DOHH2 (cell line): Measurements from ENCODE around the gene AFAP1.

Experiments
- H3F3A ChIP-seq: fragments of 200-600 bp; sonication (generic), shearing (Covaris generic); 2 replicates; pipeline ENCODE4 v1.6.0; 2016; ENCODE audit warnings: antibody characterized with exemption, mild to moderate bottlenecking; ENCODE audit not compliant: control insufficient read depth, insufficient read depth
- H3K27ac ChIP-seq: fragments of 200-600 bp; sonication (generic); 2 replicates; pipeline ENCODE4 v1.5.1; 2014; ENCODE audit warnings: low read depth, mild to moderate bottlenecking, low read length, moderate library complexity
- H3K27me3 ChIP-seq: fragments of 200-600 bp; sonication (generic); 2 replicates; pipeline ENCODE4 v1.6.1; 2014; ENCODE audit warnings: mild to moderate bottlenecking, low read length, mixed read lengths; ENCODE audit not compliant: control insufficient read depth
- H3K36me3 ChIP-seq: fragments of 200-600 bp; sonication (generic); 2 replicates; pipeline ENCODE4 v1.6.1; 2014; ENCODE audit warnings: mild to moderate bottlenecking, low read length, moderate library complexity, mixed read lengths; ENCODE audit not compliant: control insufficient read depth
- H3K4me1 ChIP-seq: fragments of 200-600 bp; sonication (generic); 2 replicates; pipeline ENCODE4 v1.6.1; 2014; ENCODE audit warnings: mild to moderate bottlenecking, low read length, mixed read lengths; ENCODE audit not compliant: control insufficient read depth
- H3K4me2 ChIP-seq: fragments of 200-600 bp; sonication (generic); 2 replicates; pipeline ENCODE4 v1.6.0; 2014; ENCODE audit warnings: mild to moderate bottlenecking, low read length, moderate library complexity
- H3K4me3 ChIP-seq: fragments of 200-600 bp; sonication (generic); 2 replicates; pipeline ENCODE4 v1.5.1; 2014; ENCODE audit warnings: mild to moderate bottlenecking, low read length, mixed read lengths
- H3K79me2 ChIP-seq: fragments of 200-600 bp; sonication (generic); 2 replicates; pipeline ENCODE4 v1.6.1; 2014; ENCODE audit warnings: mild to moderate bottlenecking, low read length, mixed read lengths; ENCODE audit not compliant: control insufficient read depth
- H3K9me2 ChIP-seq: fragments of 200-600 bp; sonication (generic); replicated peaks from 2 replicates; pipeline ENCODE4 v1.6.1; 2014; ENCODE audit warnings: mild to moderate bottlenecking, low read length, mixed read lengths; ENCODE audit not compliant: control insufficient read depth
- H3K9me3 ChIP-seq: fragments of 200-600 bp; sonication (generic); 2 replicates; pipeline ENCODE4 v1.6.1; 2014; ENCODE audit warnings: antibody characterized with exemption, low read length, mixed read lengths; ENCODE audit not compliant: control insufficient read depth, insufficient read depth
- H4K20me1 ChIP-seq: fragments of 200-600 bp; sonication (generic); 2 replicates; pipeline ENCODE4 v1.6.0; 2014; ENCODE audit warnings: low read depth, mild to moderate bottlenecking, antibody characterized with exemption, low read length, moderate library complexity; ENCODE audit not compliant: control insufficient read depth, insufficient read depth
- EZH2phosphoT487 ChIP-seq: fragments of 200-600 bp; sonication (generic); IDR thresholded peaks from 2 replicates; pipeline ENCODE4 v1.6.1; 2017; ENCODE audit warnings: borderline replicate concordance, mild to moderate bottlenecking, antibody characterized with exemption, low read length, moderate library complexity, mixed read lengths
- TF ChIP-seq, protein P1 (sequence below): fragments of 200-600 bp; sonication (generic); IDR thresholded peaks from one replicate; pipeline ENCODE4 v1.5.1; 2014; ENCODE audit warnings: antibody characterized with exemption, mild to moderate bottlenecking, low read depth, low read length; ENCODE audit not compliant: poor library complexity, severe bottlenecking

AFAP1 gene

DNA sequence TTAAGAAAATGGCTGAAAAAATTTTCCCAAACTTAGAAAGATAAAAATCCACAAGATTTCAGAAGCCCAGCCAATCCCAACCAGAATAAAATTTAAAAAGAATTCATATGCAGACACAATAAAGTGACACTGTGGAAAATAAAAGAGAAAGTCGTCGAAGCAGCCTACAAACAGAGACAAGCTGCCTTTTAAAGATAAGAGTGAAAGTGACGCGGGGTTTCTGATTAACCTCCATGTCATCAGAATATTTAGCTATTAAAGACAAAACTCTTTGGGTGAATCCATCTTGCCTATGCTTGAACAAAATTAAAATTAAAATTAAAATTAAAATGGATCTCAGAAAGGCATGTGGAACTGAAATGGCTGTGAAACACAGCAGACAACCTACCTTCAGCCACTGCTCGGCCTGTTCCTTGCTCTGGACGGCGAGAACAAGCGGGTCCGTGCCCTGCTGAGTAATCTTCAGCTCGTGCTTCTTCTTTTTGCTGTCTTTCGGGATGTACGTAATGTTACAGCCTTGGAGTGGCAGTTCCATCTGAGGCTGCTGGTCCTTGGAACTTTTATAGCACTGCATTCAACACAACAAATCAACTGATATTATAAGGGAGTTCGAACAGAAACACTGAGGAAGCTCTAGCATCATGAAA lies 101.4 kb downstream of the AFAP1 start:
- Histone ChIP-seq H3K4me2 (no peak overlapping the region), H3K79me2 (no peaks in the 10 kb centered on the region), H3K9me2 (no peaks in the 10 kb centered on the region), H3K36me3 (no peaks in the 10 kb centered on the region), H3F3A (no peaks in the 10 kb centered on the region), H3K27ac (no peak overlapping the region), H4K20me1 (no peaks in the 10 kb centered on the region), H3K4me3 (no peak overlapping the region), H3K4me1 (no peaks in the 10 kb centered on the region), H3K9me3 (no peaks in the 10 kb centered on the region), H3K27me3 (peaks cover 2% of the 10 kb centered on the region)
- no peak for TF ChIP-seq EZH2phosphoT487
- TF ChIP-seq, protein P1, sequence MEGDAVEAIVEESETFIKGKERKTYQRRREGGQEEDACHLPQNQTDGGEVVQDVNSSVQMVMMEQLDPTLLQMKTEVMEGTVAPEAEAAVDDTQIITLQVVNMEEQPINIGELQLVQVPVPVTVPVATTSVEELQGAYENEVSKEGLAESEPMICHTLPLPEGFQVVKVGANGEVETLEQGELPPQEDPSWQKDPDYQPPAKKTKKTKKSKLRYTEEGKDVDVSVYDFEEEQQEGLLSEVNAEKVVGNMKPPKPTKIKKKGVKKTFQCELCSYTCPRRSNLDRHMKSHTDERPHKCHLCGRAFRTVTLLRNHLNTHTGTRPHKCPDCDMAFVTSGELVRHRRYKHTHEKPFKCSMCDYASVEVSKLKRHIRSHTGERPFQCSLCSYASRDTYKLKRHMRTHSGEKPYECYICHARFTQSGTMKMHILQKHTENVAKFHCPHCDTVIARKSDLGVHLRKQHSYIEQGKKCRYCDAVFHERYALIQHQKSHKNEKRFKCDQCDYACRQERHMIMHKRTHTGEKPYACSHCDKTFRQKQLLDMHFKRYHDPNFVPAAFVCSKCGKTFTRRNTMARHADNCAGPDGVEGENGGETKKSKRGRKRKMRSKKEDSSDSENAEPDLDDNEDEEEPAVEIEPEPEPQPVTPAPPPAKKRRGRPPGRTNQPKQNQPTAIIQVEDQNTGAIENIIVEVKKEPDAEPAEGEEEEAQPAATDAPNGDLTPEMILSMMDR: no peak

DNA sequence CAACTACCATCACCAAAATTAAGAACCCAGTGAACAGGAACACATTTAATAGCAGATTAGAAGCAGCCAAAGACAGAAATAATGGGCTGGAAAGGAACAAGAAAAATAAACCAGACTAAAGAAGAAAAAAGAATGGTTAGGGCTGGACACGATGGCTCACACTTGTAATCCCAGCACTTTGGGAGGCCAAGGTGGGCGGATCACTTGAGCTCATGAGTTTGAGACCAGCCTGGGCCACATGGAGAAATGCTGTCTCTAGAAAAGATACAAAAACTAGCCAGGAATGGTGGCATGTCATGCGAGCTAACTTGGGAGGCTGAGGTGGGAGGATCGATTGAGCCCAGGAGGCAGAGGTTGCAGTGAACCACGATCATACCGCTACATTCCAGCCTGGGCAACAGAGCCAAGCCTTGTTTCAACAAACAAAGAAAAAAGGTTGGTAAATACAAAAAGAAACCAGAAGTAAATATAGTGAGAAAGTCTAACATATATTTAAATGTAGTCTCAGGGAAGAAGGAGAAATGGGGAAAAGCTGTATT lies 102.0 kb downstream of the AFAP1 start:
- H3F3A ChIP-seq: no peaks in the 10 kb centered on the region
- no peaks in the 10 kb centered on the region for H3K36me3 ChIP-seq

DNA sequence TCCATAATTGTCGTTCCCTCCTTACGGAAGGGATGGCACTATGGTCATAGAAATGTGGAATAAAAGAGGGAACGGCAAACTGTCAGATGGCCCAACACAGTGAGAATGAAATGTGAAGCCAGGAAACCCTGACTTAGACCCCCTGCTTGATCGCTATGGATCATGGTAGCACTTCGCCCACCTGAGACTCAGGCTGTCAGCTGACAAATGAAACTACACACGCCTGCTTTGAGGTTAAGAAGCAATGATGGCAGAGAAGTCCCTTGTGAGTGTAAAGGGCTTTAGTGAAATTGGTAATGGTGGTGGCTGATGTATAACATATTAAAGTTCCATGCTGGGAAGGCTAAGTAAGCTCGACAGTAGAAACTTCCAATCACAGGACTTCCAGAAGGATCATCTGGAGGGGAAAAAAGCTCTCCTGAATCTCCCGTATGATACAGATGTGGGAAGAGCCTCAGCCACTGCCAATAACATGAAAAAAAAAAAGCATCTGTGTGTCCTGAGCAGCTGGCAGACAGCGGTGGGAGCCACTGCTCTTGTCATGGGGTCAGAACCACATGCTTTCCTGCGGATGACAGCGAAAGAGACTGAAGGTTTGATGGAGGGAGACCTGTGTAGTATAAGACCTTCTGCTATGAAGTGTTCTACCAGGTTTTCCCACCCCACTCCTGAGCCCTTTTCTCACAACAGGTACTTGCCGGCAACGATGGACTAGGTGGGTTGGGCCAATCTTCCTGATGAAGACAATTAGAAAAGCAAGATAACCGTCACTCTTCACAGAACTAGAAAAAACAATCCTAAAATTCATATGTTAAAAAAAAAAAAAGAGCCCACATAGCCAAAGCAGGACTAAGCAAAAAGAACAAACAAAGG lies 107.6 kb downstream of the AFAP1 start:
- Histone ChIP-seq H3K4me2 (peak overlapping the region; percentile 65), H3K27me3 (peaks cover 3% of the 10 kb centered on the region; the same call in 1 of the 2 replicates), H4K20me1 (no peaks in the 10 kb centered on the region), H3K79me2 (no peaks in the 10 kb centered on the region), H3K4me1 (peaks cover 23% of the 10 kb centered on the region), H3K36me3 (no peaks in the 10 kb centered on the region), H3K27ac (0 out of 2 replicates have a peak overlapping the region, but pooled peaks have one; percentile 28), H3K4me3 (peak overlapping the region; percentile 42), H3K9me2 (no peaks in the 10 kb centered on the region), H3F3A (no peaks in the 10 kb centered on the region), H3K9me3 (no peaks in the 10 kb centered on the region)
- no peak for TF ChIP-seq EZH2phosphoT487
- TF ChIP-seq, protein P1: no peak

More for the DNA sequence above, 102.0 kb downstream of the AFAP1 start:
- H3K9me2 ChIP-seq: no peaks in the 10 kb centered on the region
- H3K79me2 ChIP-seq: no peaks in the 10 kb centered on the region
- no peaks in the 10 kb centered on the region for H3K4me1 ChIP-seq
- no peaks in the 10 kb centered on the region for H4K20me1 ChIP-seq
- no peaks in the 10 kb centered on the region for H3K9me3 ChIP-seq
- no peak overlapping the region for H3K4me3 ChIP-seq
- H3K27ac ChIP-seq: no peak overlapping the region
- H3K27me3 ChIP-seq: peaks cover 2% of the 10 kb centered on the region
- no peak overlapping the region for H3K4me2 ChIP-seq
- TF ChIP-seq, protein P1: no peak
- no peak for TF ChIP-seq EZH2phosphoT487
